Measurements from ENCODE around the gene GBX2.

GBX2 gene

DNA sequence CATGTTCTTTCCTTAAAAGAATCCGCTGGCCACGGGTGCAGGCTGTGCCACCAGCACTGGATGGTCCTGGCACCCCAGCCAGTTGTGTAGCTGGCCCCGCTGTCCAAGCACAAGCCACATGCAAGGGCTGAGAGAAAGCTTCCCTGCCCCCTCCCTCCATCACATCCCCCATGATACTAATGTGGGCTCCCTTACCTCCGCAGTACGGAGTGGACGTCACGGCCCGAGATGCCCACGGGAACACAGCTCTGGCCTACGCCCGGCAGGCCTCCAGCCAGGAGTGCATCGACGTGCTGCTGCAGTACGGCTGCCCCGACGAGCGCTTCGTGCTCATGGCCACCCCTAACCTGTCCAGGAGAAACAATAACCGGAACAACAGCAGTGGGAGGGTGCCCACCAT lies 44.5 kb downstream of the GBX2 start:
- no peak overlapping the region for H3K4me3 ChIP-seq
- H3K27ac ChIP-seq = no peak overlapping the region

DNA sequence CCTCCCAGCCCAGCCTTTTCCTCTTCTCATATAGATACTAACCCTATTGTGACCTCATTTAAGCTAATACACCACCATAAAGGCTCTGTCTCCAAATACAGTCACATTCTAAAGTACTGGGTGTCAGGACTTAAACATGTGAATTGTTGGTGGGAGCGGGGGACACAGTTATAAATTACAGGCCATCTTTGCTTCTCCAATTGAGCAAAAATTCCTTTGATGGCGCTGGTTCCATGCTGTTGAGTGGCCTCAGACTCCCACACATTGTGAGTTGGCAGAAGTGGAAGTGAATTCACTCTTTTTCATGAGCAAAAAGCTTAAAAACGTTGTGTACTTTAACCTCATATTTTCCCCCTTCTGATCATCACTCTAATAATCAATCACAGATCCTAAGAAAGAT lies 46.0 kb downstream of the GBX2 start:
- H3K4me3 ChIP-seq = no peak overlapping the region

DNA sequence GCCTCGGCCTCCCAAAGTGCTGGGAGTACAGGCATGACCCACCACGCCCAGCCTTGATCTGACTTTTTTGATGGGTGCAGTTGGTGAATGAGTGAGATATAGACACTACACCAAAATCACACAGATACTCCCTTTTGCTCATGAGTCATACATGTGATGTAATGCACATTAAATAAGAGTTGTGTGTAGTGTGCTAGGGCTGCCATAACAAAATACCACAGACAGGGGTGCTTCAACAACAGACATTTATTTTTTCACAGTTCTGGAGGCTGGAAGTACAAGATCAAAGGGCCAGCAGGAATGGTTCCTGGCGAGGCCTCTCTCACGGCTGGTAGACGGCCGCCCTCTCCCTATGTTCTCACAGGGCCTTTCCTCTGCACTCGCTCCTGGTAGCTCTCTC lies 46.6 kb downstream of the GBX2 start:
- H3K27ac ChIP-seq = no peak overlapping the region
- no peak overlapping the region for H3K4me3 ChIP-seq

More for the DNA sequence above, 46.0 kb downstream of the GBX2 start:
- H3K27ac ChIP-seq = no peak overlapping the region

DNA sequence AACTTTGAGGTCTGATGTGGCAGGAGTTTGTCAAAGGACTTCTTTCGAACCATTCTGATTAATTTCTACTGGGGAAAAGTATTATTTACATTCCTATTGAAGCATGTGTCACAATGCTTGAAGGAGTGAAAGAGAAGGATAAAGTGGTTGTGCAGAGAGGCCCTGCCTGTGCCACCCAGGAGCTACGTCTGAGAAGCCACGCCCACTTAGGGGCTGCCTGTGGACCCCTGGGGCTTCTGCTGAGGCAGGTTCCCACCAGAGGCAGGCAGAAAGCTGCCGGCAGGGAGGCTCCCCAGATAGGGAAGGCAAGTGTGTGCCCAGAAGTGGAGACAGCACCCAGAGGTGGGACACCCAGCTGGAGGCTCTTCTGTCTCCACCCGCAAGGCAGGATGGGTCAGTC lies 47.4 kb downstream of the GBX2 start:
- no peak overlapping the region for H3K4me3 ChIP-seq

DNA sequence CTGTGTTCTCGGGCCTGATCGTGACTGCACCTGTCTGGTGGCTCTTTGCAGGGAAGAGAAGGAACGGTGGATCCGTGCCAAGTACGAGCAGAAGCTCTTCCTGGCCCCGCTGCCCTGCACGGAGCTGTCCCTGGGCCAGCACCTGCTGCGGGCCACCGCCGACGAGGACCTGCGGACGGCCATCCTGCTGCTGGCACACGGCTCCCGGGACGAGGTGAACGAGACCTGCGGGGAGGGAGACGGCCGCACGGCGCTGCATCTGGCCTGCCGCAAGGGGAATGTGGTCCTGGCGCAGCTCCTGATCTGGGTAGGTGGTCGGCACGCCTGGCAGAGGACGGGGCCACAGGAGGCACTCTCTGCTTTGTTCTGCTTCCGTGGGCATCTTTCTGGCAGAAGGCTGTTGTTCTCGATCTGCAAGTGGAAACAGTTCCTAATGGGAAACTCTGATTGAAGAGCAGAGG lies 48.0 kb downstream of the GBX2 start:
- Histone ChIP-seq H3K27ac (no peak overlapping the region), H3K4me3 (no peak overlapping the region)

More for the DNA sequence above, 47.4 kb downstream of the GBX2 start:
- no peak overlapping the region for H3K27ac ChIP-seq

DNA sequence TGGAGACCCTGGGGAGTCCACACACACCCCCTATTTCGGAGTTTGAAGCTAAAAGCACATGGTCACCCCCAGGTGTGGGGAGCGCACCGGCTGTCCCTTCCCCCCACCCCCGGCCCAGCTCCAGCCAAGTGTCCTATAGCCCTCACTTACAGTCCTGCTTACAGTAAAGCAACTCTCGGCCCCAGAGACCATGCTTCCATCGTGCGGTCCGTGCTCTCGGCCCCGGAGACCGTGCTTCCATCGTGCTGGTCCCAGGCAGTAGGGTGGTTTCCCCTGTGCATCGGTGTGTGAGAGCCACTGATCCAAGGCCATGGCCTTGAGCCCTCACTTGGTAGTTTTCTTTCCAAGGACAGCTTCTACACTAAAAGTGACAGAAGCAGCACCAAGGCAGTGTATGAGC lies 48.7 kb downstream of the GBX2 start:
- Histone ChIP-seq H3K27ac (no peak overlapping the region), H3K4me3 (no peak overlapping the region)

DNA sequence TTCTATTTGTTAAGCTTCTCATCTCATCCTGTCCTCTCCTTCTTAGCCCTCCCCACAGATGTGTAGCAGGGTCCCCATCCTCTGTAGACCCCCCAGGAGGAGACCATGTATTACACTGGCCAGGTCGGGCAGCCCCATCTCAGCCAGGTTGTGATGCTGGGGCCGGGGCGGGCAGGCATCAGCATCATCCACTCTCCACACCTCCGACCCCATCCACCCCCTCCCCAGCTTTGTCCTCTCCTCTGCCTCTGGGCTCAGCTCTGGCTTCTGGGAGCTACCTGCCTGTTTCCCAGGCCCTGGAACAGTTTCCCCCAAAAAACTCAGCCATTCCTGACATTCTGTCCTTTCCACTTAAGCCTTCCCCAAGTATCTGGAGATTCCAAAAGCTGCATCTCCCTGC lies 49.2 kb downstream of the GBX2 start:
- no peak overlapping the region for H3K4me3 ChIP-seq
- no peak overlapping the region for H3K27ac ChIP-seq

DNA sequence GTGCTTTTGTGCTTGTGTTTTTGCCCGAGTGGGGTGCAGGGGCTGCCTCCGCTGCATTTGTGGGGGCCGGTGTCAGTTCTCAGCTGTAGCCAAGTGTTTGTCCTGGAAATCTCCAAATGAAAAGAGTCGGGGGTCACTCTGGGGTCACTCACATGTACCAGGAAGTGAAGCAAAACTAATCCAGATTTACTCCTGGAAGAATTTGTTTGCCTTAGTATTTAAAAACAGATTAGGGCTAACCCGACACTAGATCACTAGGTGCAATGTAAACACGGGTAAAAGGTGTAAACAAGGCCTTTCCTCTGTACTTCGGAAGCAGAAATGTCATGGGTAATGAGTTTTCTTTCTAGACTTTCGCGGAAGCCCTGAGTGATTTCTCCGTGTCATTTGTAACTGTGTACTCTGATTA lies 50.3 kb downstream of the GBX2 start:
- Histone ChIP-seq H3K4me3 (no peak overlapping the region), H3K27ac (no peak overlapping the region)

DNA sequence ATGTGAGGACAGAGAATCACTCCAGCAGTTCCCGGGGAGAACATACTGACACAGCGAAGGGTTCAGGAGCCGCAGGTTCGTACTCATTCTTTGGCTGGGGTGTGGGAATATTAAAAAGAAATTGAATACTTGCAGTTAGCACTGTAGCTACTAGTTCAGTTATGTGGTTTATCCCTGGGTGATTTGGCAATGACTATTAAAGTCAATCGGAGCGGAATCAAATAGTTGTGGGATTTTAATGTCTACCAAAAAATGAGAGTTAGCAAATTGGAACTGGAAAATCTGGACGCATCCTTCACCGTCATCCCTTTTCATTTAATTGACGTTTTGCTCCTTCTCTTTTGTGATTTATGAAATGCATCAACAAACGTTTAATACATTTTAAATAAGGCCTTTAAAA lies 50.8 kb downstream of the GBX2 start:
- H3K4me3 ChIP-seq = no peak overlapping the region
- no peak overlapping the region for H3K27ac ChIP-seq

Data from skin epidermis (tissue), 12 donors.